ENCODE data around the gene SOD3. TPM values are rescaled to one million over a fixed set of nuclear protein-coding genes. Genes with fewer than 3 reads are reported as not detected.

SOD3 gene
- total and polyA plus RNA-seq, 10 of the 15 experiments (the other 5 are each of a cell fraction or from before 2014, with no cell fraction given), result not detected

- ATAC-seq (no peak), FAIRE-seq (no peak), DNase-seq (ENCODE audit: low read depth, low spot score) (no peak)
- no peaks in the 10 kb centered on the region for H3K27me3 ChIP-seq (replicated peaks in 1 of 2; ENCODE audit: control insufficient read depth in 2 of 2, insufficient read depth in 2 of 2, low read length in 1 of 2)
- H3K4me1 ChIP-seq (ENCODE audit: control insufficient read depth, insufficient read depth, low read length), result no peaks in the 10 kb centered on the region
- TF ChIP-seq, protein P1, sequence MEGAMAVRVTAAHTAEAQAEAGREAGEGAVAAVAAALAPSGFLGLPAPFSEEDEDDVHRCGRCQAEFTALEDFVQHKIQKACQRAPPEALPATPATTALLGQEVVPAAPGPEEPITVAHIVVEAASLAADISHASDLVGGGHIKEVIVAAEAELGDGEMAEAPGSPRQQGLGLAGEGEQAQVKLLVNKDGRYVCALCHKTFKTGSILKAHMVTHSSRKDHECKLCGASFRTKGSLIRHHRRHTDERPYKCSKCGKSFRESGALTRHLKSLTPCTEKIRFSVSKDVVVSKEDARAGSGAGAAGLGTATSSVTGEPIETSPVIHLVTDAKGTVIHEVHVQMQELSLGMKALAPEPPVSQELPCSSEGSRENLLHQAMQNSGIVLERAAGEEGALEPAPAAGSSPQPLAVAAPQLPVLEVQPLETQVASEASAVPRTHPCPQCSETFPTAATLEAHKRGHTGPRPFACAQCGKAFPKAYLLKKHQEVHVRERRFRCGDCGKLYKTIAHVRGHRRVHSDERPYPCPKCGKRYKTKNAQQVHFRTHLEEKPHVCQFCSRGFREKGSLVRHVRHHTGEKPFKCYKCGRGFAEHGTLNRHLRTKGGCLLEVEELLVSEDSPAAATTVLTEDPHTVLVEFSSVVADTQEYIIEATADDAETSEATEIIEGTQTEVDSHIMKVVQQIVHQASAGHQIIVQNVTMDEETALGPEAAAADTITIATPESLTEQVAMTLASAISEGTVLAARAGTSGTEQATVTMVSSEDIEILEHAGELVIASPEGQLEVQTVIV (IDR thresholded peaks at IDR 0.05; ENCODE audit: borderline replicate concordance, partially characterized antibody), result no peak
- no peak for TF ChIP-seq DPF2 (IDR thresholded peaks at IDR 0.05)
- TF ChIP-seq CHD2 (IDR thresholded peaks at IDR 0.05; ENCODE audit: borderline replicate concordance, low read depth, low read length), result no peak
- TF ChIP-seq SMC3 (IDR thresholded peaks at IDR 0.05; ENCODE audit: borderline replicate concordance, low read length), result no peak
- TF ChIP-seq, protein P2, sequence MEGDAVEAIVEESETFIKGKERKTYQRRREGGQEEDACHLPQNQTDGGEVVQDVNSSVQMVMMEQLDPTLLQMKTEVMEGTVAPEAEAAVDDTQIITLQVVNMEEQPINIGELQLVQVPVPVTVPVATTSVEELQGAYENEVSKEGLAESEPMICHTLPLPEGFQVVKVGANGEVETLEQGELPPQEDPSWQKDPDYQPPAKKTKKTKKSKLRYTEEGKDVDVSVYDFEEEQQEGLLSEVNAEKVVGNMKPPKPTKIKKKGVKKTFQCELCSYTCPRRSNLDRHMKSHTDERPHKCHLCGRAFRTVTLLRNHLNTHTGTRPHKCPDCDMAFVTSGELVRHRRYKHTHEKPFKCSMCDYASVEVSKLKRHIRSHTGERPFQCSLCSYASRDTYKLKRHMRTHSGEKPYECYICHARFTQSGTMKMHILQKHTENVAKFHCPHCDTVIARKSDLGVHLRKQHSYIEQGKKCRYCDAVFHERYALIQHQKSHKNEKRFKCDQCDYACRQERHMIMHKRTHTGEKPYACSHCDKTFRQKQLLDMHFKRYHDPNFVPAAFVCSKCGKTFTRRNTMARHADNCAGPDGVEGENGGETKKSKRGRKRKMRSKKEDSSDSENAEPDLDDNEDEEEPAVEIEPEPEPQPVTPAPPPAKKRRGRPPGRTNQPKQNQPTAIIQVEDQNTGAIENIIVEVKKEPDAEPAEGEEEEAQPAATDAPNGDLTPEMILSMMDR (IDR thresholded peaks at IDR 0.05 in 2 of 3, conservative IDR thresholded peaks at IDR 0.05 in 1 of 3; ENCODE audit: control insufficient read depth in 2 of 3, extremely low read depth in 1 of 3, insufficient read depth in 1 of 3, low read depth in 3 of 3, low read length in 3 of 3), result no peak
- TF ChIP-seq YY1 (IDR thresholded peaks at IDR 0.05; ENCODE audit: low read depth, low read length), result no peak
- no peak for TF ChIP-seq SPI1 (IDR thresholded peaks at IDR 0.05; ENCODE audit: borderline replicate concordance, insufficient read depth, low read depth, low read length)
- TF ChIP-seq ZZZ3 (IDR thresholded peaks at IDR 0.05; ENCODE audit: control insufficient read depth, insufficient read length, low read depth), result no peak
- no peak for TF ChIP-seq IKZF2 (IDR thresholded peaks at IDR 0.05)
- TF ChIP-seq ZSCAN29 (IDR thresholded peaks at IDR 0.05), result no peak
- TF ChIP-seq ETV6 (conservative IDR thresholded peaks at IDR 0.05 in 1 of 2, IDR thresholded peaks at IDR 0.05 in 1 of 2; ENCODE audit: borderline replicate concordance in 1 of 2, low read depth in 1 of 2), result no peak
- TF ChIP-seq HDAC6 (IDR thresholded peaks at IDR 0.05; ENCODE audit: unreplicated experiment), result no peak
- no peak for TF ChIP-seq SUZ12 (IDR thresholded peaks at IDR 0.05; ENCODE audit: unreplicated experiment)
- no peak for TF ChIP-seq CEBPB (IDR thresholded peaks at IDR 0.05; ENCODE audit: borderline replicate concordance in 1 of 2, low read depth in 2 of 2, low read length in 2 of 2)
- TF ChIP-seq BRCA1 (IDR thresholded peaks at IDR 0.05; ENCODE audit: low read depth, low read length), result no peak
- no peak for TF ChIP-seq ATF7 (IDR thresholded peaks at IDR 0.05; ENCODE audit: low read depth)
- no peak for TF ChIP-seq JUNB (IDR thresholded peaks at IDR 0.05)
- TF ChIP-seq HDGF (IDR thresholded peaks at IDR 0.05), result no peak
- TF ChIP-seq RAD51 (IDR thresholded peaks at IDR 0.05), result no peak
- H3K36me3 ChIP-seq (ENCODE audit: control insufficient read depth in 2 of 2, insufficient read depth in 2 of 2, low read length in 1 of 2), result no peaks in the 10 kb centered on the region
- 25% methylated on average over 2 of the region's 2 CpGs for WGBS (ENCODE audit: insufficient coverage, insufficient replicate concordance, low lambda C conversion rate, missing lambda C conversion rate)
- ChIA-PET SMC1A (ENCODE audit: uncharacterized antibody, unreplicated experiment) (no interaction called here), RAD21 (ENCODE audit: unreplicated experiment) (no interaction called here), POLR2A (no interaction called here), CTCF (no interaction called here)
- H3K9me3 ChIP-seq (replicated peaks; ENCODE audit: control insufficient read depth, insufficient read depth, low read length), result no peaks in the 10 kb centered on the region
- no peak overlapping the region for H3K27ac ChIP-seq (ENCODE audit: control insufficient read depth, insufficient read depth)
- no peak overlapping the region for H3K4me3 ChIP-seq
- H3K9ac ChIP-seq (ENCODE audit: control insufficient read depth, insufficient read depth, low read length), result no peak overlapping the region
- no peaks in the 10 kb centered on the region for H3K79me2 ChIP-seq (ENCODE audit: control insufficient read depth, insufficient read depth, low read length)
- no peak overlapping the region for H3K4me2 ChIP-seq (ENCODE audit: control insufficient read depth, insufficient read depth)
- intact Hi-C loops (cut with micrococcal nuclease; ENCODE audit: unreplicated experiment) (no loop called here), in situ Hi-C loops (cut with MboI) (no loop called here)
- H4K20me1 ChIP-seq (ENCODE audit: control insufficient read depth, insufficient read depth), result no peaks in the 10 kb centered on the region
- H2AFZ ChIP-seq (ENCODE audit: control insufficient read depth, low read depth, low read length), result no peak overlapping the region
- no TSS peak for BruUV-seq (replicated peaks)
Observed at GRCh38 chr4:24775032-24775605, 20.3 kb upstream of the SOD3 start.

Measured in GM12878 (cell line).